GM23338 (cell line): ENCODE data around the gene ZACN. TPM values are rescaled to one million over a fixed set of nuclear protein-coding genes. Genes with fewer than 3 reads are reported as not detected.
"Not testable (repeated sequence)": the region's sequence is repeated elsewhere in the genome, so short reads cannot be mapped to it uniquely, and the experiment has no call there.

Experiments used
- ATAC-seq: fragments of 200-7000 bp; cut with Tn5 transposase; 3 replicates; pipeline ENCODE4 v1.9.1; 2020
- DNase-seq: peaks from one replicate; pipeline ENCODE4 v3.0.0-alpha.2; 2015; ENCODE audit warnings: low spot score
- H2AFZ ChIP-seq: fragments of 200-600 bp; sonication (generic); 2 replicates; pipeline ENCODE4 v1.8.0; 2016; ENCODE audit warnings: antibody characterized with exemption, mild to moderate bottlenecking, moderate library complexity
- H3F3A ChIP-seq: fragments of 200-600 bp; sonication (generic); replicated peaks from 2 replicates; pipeline ENCODE4 v1.8.0; 2017; ENCODE audit warnings: antibody characterized with exemption, mixed run types, low read depth
- H3K27ac ChIP-seq: fragments of 200-600 bp; sonication (generic); 2 replicates; pipeline ENCODE4 v1.6.1; 2016; ENCODE audit warnings: low read depth
- H3K27me3 ChIP-seq: fragments of 200-600 bp; sonication (generic); 2 replicates; pipeline ENCODE4 v1.8.0; 2016; ENCODE audit warnings: mild to moderate bottlenecking, mixed run types, moderate library complexity; ENCODE audit not compliant: insufficient read depth
- H3K36me3 ChIP-seq: fragments of 200-600 bp; sonication (generic); 2 replicates; pipeline ENCODE4 v1.8.0; 2016; ENCODE audit warnings: mild to moderate bottlenecking; ENCODE audit not compliant: insufficient read depth
- H3K4me1 ChIP-seq: fragments of 200-600 bp; sonication (generic); 2 replicates; pipeline ENCODE4 v1.8.0; 2016; ENCODE audit warnings: mild to moderate bottlenecking, moderate library complexity; ENCODE audit not compliant: insufficient read depth
- H3K4me2 ChIP-seq: fragments of 200-600 bp; sonication (generic); 2 replicates; pipeline ENCODE4 v1.7.1; 2017; ENCODE audit warnings: mixed run types
- H3K4me3 ChIP-seq: fragments of 200-600 bp; sonication (generic); 2 replicates; pipeline ENCODE4 v1.6.1; 2016; ENCODE audit warnings: mixed run types
- H3K79me2 ChIP-seq: fragments of 200-600 bp; sonication (generic); replicated peaks from 2 replicates; pipeline ENCODE4 v1.8.0; 2017; ENCODE audit warnings: mild to moderate bottlenecking; ENCODE audit not compliant: insufficient read depth
- H3K9me2 ChIP-seq: fragments of 200-600 bp; sonication (generic); 2 replicates; pipeline ENCODE4 v1.8.0; 2017; ENCODE audit not compliant: insufficient read depth
- H4K20me1 ChIP-seq: fragments of 200-600 bp; sonication (generic); replicated peaks from 2 replicates; pipeline ENCODE4 v1.8.0; 2017; ENCODE audit warnings: mild to moderate bottlenecking; ENCODE audit not compliant: insufficient read depth
- H3K27ac Mint-ChIP-seq: 2 replicates; pipeline ENCODE4 v1.8.0; 2020; ENCODE audit warnings: inconsistent platforms, mild to moderate bottlenecking, moderate library complexity, mixed read lengths
- H3K27me3 Mint-ChIP-seq: 3 replicates; pipeline ENCODE4 v1.8.0; 2022; ENCODE audit warnings: low read depth, mild to moderate bottlenecking, moderate library complexity, mixed read lengths, inconsistent platforms; ENCODE audit not compliant: insufficient read depth, poor library complexity
- H3K36me3 Mint-ChIP-seq: 3 replicates; pipeline ENCODE4 v1.8.0; 2021; ENCODE audit warnings: low read depth, mild to moderate bottlenecking, inconsistent platforms, moderate library complexity, mixed read lengths
- H3K4me1 Mint-ChIP-seq: 3 replicates; pipeline ENCODE4 v1.8.0; 2020; ENCODE audit warnings: mild to moderate bottlenecking, inconsistent platforms, mixed read lengths
- H3K4me3 Mint-ChIP-seq: 3 replicates; pipeline ENCODE4 v1.8.0; 2021; ENCODE audit warnings: moderate library complexity, mild to moderate bottlenecking, inconsistent platforms, mixed read lengths
- H3K9me3 Mint-ChIP-seq: 3 replicates; pipeline ENCODE4 v1.8.0; 2020; ENCODE audit warnings: moderate library complexity, mild to moderate bottlenecking, inconsistent platforms, mixed read lengths
- CREB1 ChIP-seq: fragments of 250-450 bp; sonication (Bioruptor Pico); IDR thresholded peaks from 2 replicates; pipeline ENCODE4 v1.5.0; 2020; ENCODE audit warnings: low read depth, mild to moderate bottlenecking, moderate library complexity
- ETS1 ChIP-seq: IDR thresholded peaks from 2 replicates; pipeline ENCODE4 v1.6.1; 2016; ENCODE audit warnings: antibody characterized with exemption
- EZH2 ChIP-seq: fragments of 200-600 bp; sonication (generic); IDR thresholded peaks from one replicate; pipeline ENCODE4 v1.8.0; 2017; ENCODE audit warnings: antibody characterized with exemption, mild to moderate bottlenecking, low read depth; ENCODE audit not compliant: unreplicated experiment
- EZH2phosphoT487 ChIP-seq: fragments of 200-600 bp; sonication (generic); IDR thresholded peaks from one replicate; pipeline ENCODE4 v1.8.1; 2018; ENCODE audit warnings: antibody characterized with exemption; ENCODE audit not compliant: unreplicated experiment
- JUNB ChIP-seq: IDR thresholded peaks from one replicate; pipeline ENCODE4 v1.6.1; 2016; ENCODE audit warnings: antibody characterized with exemption; ENCODE audit not compliant: unreplicated experiment
- NANOG ChIP-seq: IDR thresholded peaks from 2 replicates; pipeline ENCODE4 v1.6.1; 2016; ENCODE audit warnings: antibody characterized with exemption, borderline replicate concordance
- STAT1 ChIP-seq: IDR thresholded peaks from one replicate; pipeline ENCODE4 v1.6.1; 2016; ENCODE audit warnings: antibody characterized with exemption; ENCODE audit not compliant: unreplicated experiment
- ZNF114 ChIP-seq: fragments of 250-450 bp; sonication (Bioruptor Pico); IDR thresholded peaks from 2 replicates; pipeline ENCODE4 v1.5.0; 2020; ENCODE audit warnings: mild to moderate bottlenecking, moderate library complexity
- ZNF462 ChIP-seq: fragments of 250-450 bp; sonication (Bioruptor Pico); IDR thresholded peaks from 2 replicates; pipeline ENCODE4 v1.5.0; 2020; ENCODE audit warnings: mild to moderate bottlenecking, moderate library complexity
- polyA plus RNA-seq: library from polyadenylated mRNA; unstranded; fragments of >200 nt; fragmentation: Nextera tagmentation; extraction: Ambion mirVana; gene quantifications from 2 replicates; pipeline ENCODE4 v1.2.1, GENCODE V29; 2016
- total RNA-seq: library from RNA; depleted of rRNA; stranded (reverse); fragments of >200 nt; shearing (Covaris generic); gene quantifications from 2 replicates; pipeline ENCODE4 v1.2.3, GENCODE V29; 2014

ZACN gene
- total and polyA plus RNA-seq, 2 experiments from 2014 or later = 0.47 TPM; not detected in 1

GRCh38 chr17:76040376-76040775, 38.6 kb upstream of the ZACN start (continued):
- TF ChIP-seq ZNF462 (CRISPR knock-in tag) (no peak), ZNF114 (CRISPR knock-in tag) (no peak), EZH2phosphoT487 (no peak), ETS1 (no peak), NANOG (no peak), EZH2 (no peak), JUNB (no peak), STAT1 (no peak), CREB1 (CRISPR knock-in tag) (no peak)

- not testable (repeated sequence) for H3K4me3 ChIP-seq, H3K9me3 Mint-ChIP-seq, H3K27me3 Mint-ChIP-seq, H3K27me3 ChIP-seq, H3K27ac Mint-ChIP-seq, H3K4me2 ChIP-seq, H3K4me3 Mint-ChIP-seq, DNase-seq, H4K20me1 ChIP-seq, H3K9me2 ChIP-seq, H3K4me1 ChIP-seq, H3K27ac ChIP-seq, H2AFZ ChIP-seq, H3K79me2 ChIP-seq, ATAC-seq
- Histone ChIP-seq H3F3A (peaks cover 22% of the 10 kb centered on the region; the same call in 1 of the 2 replicates), H3K36me3 (peaks cover 62% of the 10 kb centered on the region)
- H3K4me1 Mint-ChIP-seq = peaks cover 15% of the 10 kb centered on the region
- peaks cover 83% of the 10 kb centered on the region for H3K36me3 Mint-ChIP-seq
These were observed 36.1 kb upstream of the ZACN start for GRCh38 chr17:76042868-76043267.

- not testable (repeated sequence) for H3K27ac Mint-ChIP-seq, H3K9me2 ChIP-seq, H3K27ac ChIP-seq, H3K4me3 Mint-ChIP-seq, ATAC-seq, H3K4me3 ChIP-seq, H3K9me3 Mint-ChIP-seq, H3K27me3 Mint-ChIP-seq, H3K79me2 ChIP-seq, H3K4me1 ChIP-seq, H3K4me2 ChIP-seq, DNase-seq, H2AFZ ChIP-seq, H3K27me3 ChIP-seq, H4K20me1 ChIP-seq
- peaks cover 12% of the 10 kb centered on the region; the same call in 1 of the 2 replicates for H3F3A ChIP-seq
- H3K4me1 Mint-ChIP-seq = peaks cover 18% of the 10 kb centered on the region
- H3K36me3 ChIP-seq = peaks cover 59% of the 10 kb centered on the region
- peaks cover 84% of the 10 kb centered on the region for H3K36me3 Mint-ChIP-seq
These were observed 34.4 kb upstream of the ZACN start for GRCh38 chr17:76044475-76045007.
